Neural cell (in vitro differentiated cells): ENCODE measurements around the gene MINDY2. TPM values are rescaled to one million over a fixed set of nuclear protein-coding genes. Genes with fewer than 3 reads are reported as not detected.

Experiments used
- H2AFZ ChIP-seq: fragments of 200-600, 300-800 bp; sonication (generic), shearing (Covaris generic); 2 replicates; pipeline ENCODE4 v1.6.0; 2014; ENCODE audit warnings: low read depth, mild to moderate bottlenecking, antibody characterized with exemption, low read length, moderate library complexity
- H3F3A ChIP-seq: fragments of 200-600 bp; shearing (Covaris generic); 2 replicates; pipeline ENCODE4 v1.6.1; 2016; ENCODE audit warnings: mild to moderate bottlenecking, moderate library complexity, mixed read lengths, antibody characterized with exemption, low read length; ENCODE audit not compliant: insufficient read depth, poor library complexity, severe bottlenecking
- H3K27ac ChIP-seq: fragments of 200-600, 300-800 bp; sonication (generic), shearing (Covaris generic); 2 replicates; pipeline ENCODE4 v1.5.1; 2014; ENCODE audit warnings: mild to moderate bottlenecking, low read length, moderate library complexity
- H3K27me3 ChIP-seq: fragments of 300-800, 200-600 bp; sonication (generic), shearing (Covaris generic); 2 replicates; pipeline ENCODE4 v1.6.0; 2014; ENCODE audit warnings: mild to moderate bottlenecking, low read depth, low read length, moderate library complexity; ENCODE audit not compliant: insufficient read depth
- H3K36me3 ChIP-seq: fragments of 300-800, 200-600 bp; sonication (generic), shearing (Covaris generic); 2 replicates; pipeline ENCODE4 v1.5.1; 2014; ENCODE audit warnings: mild to moderate bottlenecking, antibody characterized with exemption, low read length, moderate library complexity; ENCODE audit not compliant: insufficient read depth
- H3K4me2 ChIP-seq: fragments of 300-800, 200-600 bp; sonication (generic), shearing (Covaris generic); 2 replicates; pipeline ENCODE4 v1.6.0; 2014; ENCODE audit warnings: mild to moderate bottlenecking, low read length
- H3K4me3 ChIP-seq: fragments of 300-800, 200-600 bp; sonication (generic), shearing (Covaris generic); 2 replicates; pipeline ENCODE4 v1.5.1; 2014; ENCODE audit warnings: mild to moderate bottlenecking, low read length, moderate library complexity
- H3K79me2 ChIP-seq: fragments of 200-600 bp; shearing (Covaris generic); replicated peaks from 2 replicates; pipeline ENCODE4 v1.6.0; 2014; ENCODE audit warnings: mild to moderate bottlenecking, low read length, moderate library complexity; ENCODE audit not compliant: insufficient read depth
- H3K9ac ChIP-seq: fragments of 300-800, 200-600 bp; sonication (generic), shearing (Covaris generic); 2 replicates; pipeline ENCODE4 v1.6.1; 2016; ENCODE audit warnings: mild to moderate bottlenecking, low read length, mixed read lengths
- H3K9me2 ChIP-seq: fragments of 200-600 bp; shearing (Covaris generic); 2 replicates; pipeline ENCODE4 v1.6.1; 2016; ENCODE audit warnings: mild to moderate bottlenecking, low read length, mixed read lengths; ENCODE audit not compliant: insufficient read depth
- H3K9me3 ChIP-seq: fragments of 200-600, 300-800 bp; sonication (generic), shearing (Covaris generic); 2 replicates; pipeline ENCODE4 v1.6.1; 2016; ENCODE audit warnings: mild to moderate bottlenecking, mixed run types, low read length, moderate library complexity, mixed read lengths
- H4K20me1 ChIP-seq: fragments of 200-600 bp; shearing (Covaris generic); 2 replicates; pipeline ENCODE4 v1.6.1; 2016; ENCODE audit warnings: mild to moderate bottlenecking, mixed run types; ENCODE audit not compliant: insufficient read depth
- EP300 ChIP-seq: fragments of 450-650 bp; conservative IDR thresholded peaks from 2 replicates; pipeline ENCODE4 v1.6.1; 2014; ENCODE audit warnings: antibody characterized with exemption, mild to moderate bottlenecking, moderate library complexity; ENCODE audit not compliant: poor library complexity, severe bottlenecking
- EZH2 ChIP-seq: fragments of 200-600, 300-800 bp; shearing (Covaris generic), sonication (generic); IDR thresholded peaks from 2 replicates; pipeline ENCODE4 v1.6.1; 2014; ENCODE audit warnings: antibody characterized with exemption, low read length, borderline replicate concordance, mild to moderate bottlenecking; ENCODE audit not compliant: insufficient read depth, poor library complexity, severe bottlenecking
- MXI1 ChIP-seq: fragments of 450-650 bp; conservative IDR thresholded peaks from 2 replicates; pipeline ENCODE4 v1.6.1; 2014; ENCODE audit warnings: antibody characterized with exemption, mild to moderate bottlenecking; ENCODE audit not compliant: poor library complexity, severe bottlenecking
- POLR2AphosphoS5 ChIP-seq: IDR thresholded peaks from 2 replicates; pipeline ENCODE4 v1.6.1; 2012
- RAD21 ChIP-seq: fragments of 450-650 bp; conservative IDR thresholded peaks from 2 replicates; pipeline ENCODE4 v1.6.1; 2014; ENCODE audit warnings: antibody characterized with exemption, mild to moderate bottlenecking, moderate library complexity
- SMC3 ChIP-seq: fragments of 450-650 bp; conservative IDR thresholded peaks from 2 replicates; pipeline ENCODE4 v1.6.1; 2014; ENCODE audit warnings: antibody characterized with exemption, mild to moderate bottlenecking, moderate library complexity; ENCODE audit not compliant: poor library complexity
- TAF1 ChIP-seq: IDR thresholded peaks from 2 replicates; pipeline ENCODE4 v1.6.1; 2012; ENCODE audit warnings: low read depth
- polyA plus RNA-seq: library from polyadenylated mRNA; depleted of rRNA; stranded (reverse); fragments of >200 nt; gene quantifications from 2 replicates; pipeline ENCODE4 v1.2.3, GENCODE V29; 2014
- TF ChIP-seq, protein P1 (sequence below): fragments of 450-650 bp; IDR thresholded peaks from 2 replicates; pipeline ENCODE4 v1.5.1; 2014; ENCODE audit warnings: antibody characterized with exemption, mild to moderate bottlenecking, moderate library complexity; ENCODE audit not compliant: poor library complexity, severe bottlenecking
- TF ChIP-seq, protein P2 (sequence below): IDR thresholded peaks from 2 replicates; pipeline ENCODE4 v1.6.1; 2012; ENCODE audit warnings: borderline replicate concordance

Gene MINDY2
- polyA plus RNA-seq, 1 donor from 2014 or later, result 22.8 TPM

DNA sequence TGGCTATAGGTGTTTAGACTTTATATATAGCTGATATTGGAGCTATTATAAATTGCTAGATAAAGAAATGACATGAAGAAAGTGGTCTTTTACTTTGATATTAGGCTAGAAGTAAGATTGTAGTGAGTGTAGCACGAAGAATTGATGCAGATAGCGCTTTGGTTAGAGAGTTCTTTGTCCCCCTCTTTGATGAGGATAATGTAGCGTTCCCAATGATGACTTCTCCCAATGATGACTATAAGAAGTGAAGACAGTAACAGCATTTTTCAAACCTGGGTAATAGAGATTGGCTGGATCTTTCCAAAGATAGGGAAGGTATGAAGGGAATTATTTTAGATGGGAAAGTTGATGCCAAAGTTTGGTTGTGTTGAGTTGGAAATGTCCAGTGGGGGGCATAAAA is 4.3 kb downstream of the MINDY2 start:
- Histone ChIP-seq H3K4me3 (peak overlapping the region; percentile 93), H3K79me2 (peaks cover 70% of the 10 kb centered on the region)

DNA sequence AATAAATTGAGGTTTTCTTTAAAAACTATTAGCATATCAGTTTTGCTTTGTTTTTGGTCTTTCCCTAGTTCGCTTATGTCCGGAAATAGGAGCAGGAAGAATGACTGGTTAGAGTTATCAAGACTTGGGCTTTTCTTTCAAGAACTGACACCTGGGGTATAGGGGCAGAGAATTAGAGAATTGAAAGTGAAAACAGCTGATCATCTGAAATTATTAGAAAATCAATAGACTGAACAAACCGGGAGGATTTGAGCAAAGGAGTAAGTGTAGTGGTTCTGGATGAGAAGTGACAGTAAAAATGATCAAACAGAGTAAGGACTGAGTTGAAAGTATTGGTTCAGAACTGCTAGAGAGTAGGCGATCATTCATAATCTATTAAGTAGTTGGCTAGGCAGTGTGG is 6.0 kb downstream of the MINDY2 start:
- Histone ChIP-seq H3K4me2 (no peak overlapping the region), H3K9me3 (no peaks in the 10 kb centered on the region), H3F3A (no peaks in the 10 kb centered on the region), H3K4me3 (no peak overlapping the region), H3K79me2 (peaks cover 74% of the 10 kb centered on the region), H3K27me3 (no peaks in the 10 kb centered on the region), H2AFZ (no peak overlapping the region), H3K9ac (no peak overlapping the region), H3K36me3 (no peaks in the 10 kb centered on the region), H3K27ac (no peak overlapping the region), H4K20me1 (no peaks in the 10 kb centered on the region), H3K9me2 (no peaks in the 10 kb centered on the region)
- no peak for TF ChIP-seq MXI1
- TF ChIP-seq, protein P1, sequence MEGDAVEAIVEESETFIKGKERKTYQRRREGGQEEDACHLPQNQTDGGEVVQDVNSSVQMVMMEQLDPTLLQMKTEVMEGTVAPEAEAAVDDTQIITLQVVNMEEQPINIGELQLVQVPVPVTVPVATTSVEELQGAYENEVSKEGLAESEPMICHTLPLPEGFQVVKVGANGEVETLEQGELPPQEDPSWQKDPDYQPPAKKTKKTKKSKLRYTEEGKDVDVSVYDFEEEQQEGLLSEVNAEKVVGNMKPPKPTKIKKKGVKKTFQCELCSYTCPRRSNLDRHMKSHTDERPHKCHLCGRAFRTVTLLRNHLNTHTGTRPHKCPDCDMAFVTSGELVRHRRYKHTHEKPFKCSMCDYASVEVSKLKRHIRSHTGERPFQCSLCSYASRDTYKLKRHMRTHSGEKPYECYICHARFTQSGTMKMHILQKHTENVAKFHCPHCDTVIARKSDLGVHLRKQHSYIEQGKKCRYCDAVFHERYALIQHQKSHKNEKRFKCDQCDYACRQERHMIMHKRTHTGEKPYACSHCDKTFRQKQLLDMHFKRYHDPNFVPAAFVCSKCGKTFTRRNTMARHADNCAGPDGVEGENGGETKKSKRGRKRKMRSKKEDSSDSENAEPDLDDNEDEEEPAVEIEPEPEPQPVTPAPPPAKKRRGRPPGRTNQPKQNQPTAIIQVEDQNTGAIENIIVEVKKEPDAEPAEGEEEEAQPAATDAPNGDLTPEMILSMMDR, result no peak
- TF ChIP-seq, protein P2, sequence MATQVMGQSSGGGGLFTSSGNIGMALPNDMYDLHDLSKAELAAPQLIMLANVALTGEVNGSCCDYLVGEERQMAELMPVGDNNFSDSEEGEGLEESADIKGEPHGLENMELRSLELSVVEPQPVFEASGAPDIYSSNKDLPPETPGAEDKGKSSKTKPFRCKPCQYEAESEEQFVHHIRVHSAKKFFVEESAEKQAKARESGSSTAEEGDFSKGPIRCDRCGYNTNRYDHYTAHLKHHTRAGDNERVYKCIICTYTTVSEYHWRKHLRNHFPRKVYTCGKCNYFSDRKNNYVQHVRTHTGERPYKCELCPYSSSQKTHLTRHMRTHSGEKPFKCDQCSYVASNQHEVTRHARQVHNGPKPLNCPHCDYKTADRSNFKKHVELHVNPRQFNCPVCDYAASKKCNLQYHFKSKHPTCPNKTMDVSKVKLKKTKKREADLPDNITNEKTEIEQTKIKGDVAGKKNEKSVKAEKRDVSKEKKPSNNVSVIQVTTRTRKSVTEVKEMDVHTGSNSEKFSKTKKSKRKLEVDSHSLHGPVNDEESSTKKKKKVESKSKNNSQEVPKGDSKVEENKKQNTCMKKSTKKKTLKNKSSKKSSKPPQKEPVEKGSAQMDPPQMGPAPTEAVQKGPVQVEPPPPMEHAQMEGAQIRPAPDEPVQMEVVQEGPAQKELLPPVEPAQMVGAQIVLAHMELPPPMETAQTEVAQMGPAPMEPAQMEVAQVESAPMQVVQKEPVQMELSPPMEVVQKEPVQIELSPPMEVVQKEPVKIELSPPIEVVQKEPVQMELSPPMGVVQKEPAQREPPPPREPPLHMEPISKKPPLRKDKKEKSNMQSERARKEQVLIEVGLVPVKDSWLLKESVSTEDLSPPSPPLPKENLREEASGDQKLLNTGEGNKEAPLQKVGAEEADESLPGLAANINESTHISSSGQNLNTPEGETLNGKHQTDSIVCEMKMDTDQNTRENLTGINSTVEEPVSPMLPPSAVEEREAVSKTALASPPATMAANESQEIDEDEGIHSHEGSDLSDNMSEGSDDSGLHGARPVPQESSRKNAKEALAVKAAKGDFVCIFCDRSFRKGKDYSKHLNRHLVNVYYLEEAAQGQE, result no peak
- no peak for TF ChIP-seq EZH2
- TF ChIP-seq SMC3, result no peak
- no peak for TF ChIP-seq POLR2AphosphoS5
- TF ChIP-seq EP300, result no peak
- no peak for TF ChIP-seq RAD21
- TF ChIP-seq TAF1, result no peak

More for the DNA sequence above, 4.3 kb downstream of the MINDY2 start:
- Histone ChIP-seq H3K9me3 (no peaks in the 10 kb centered on the region), H3K27me3 (no peaks in the 10 kb centered on the region), H3K9me2 (no peaks in the 10 kb centered on the region), H3K27ac (no peak overlapping the region), H4K20me1 (no peaks in the 10 kb centered on the region), H3K36me3 (no peaks in the 10 kb centered on the region), H3K9ac (no peak overlapping the region), H3F3A (no peaks in the 10 kb centered on the region), H2AFZ (no peak overlapping the region), H3K4me2 (peak overlapping the region; percentile 60)
- TF ChIP-seq, protein P1, result no peak
- TF ChIP-seq EP300, result no peak
- TF ChIP-seq, protein P2, result no peak
- TF ChIP-seq MXI1, result no peak
- no peak for TF ChIP-seq EZH2
- no peak for TF ChIP-seq POLR2AphosphoS5
- TF ChIP-seq RAD21, result no peak
- TF ChIP-seq SMC3, result no peak
- no peak for TF ChIP-seq TAF1
